HL-60 (cell line): ENCODE measurements around the gene IHH.

Experiments used
- DNase-seq, 2 experiments: peaks; one replicate each; pipeline ENCODE4 v3.0.0-alpha.2; 2010 to 2020; ENCODE audit warnings: low read depth in 1 of 2, low spot score in 1 of 2
- H3K27ac ChIP-seq: fragments of 250-450 bp; sonication (Bioruptor Pico); replicated peaks from 2 replicates; pipeline ENCODE4 v1.5.1; 2020; ENCODE audit warnings: mild to moderate bottlenecking, moderate library complexity
- H3K27me3 ChIP-seq: fragments of 250-450 bp; sonication (Bioruptor Pico); 2 replicates; pipeline ENCODE4 v1.5.1; 2021; ENCODE audit warnings: mild to moderate bottlenecking, moderate library complexity; ENCODE audit not compliant: insufficient read depth, poor library complexity, severe bottlenecking
- H3K4me3 ChIP-seq: replicated peaks from 2 replicates; pipeline ENCODE4 v1.5.1; 2011; ENCODE audit warnings: mild to moderate bottlenecking, control low read depth, low read length; ENCODE audit not compliant: insufficient read depth
- GABPA ChIP-seq: IDR thresholded peaks from 2 replicates; pipeline ENCODE4 v1.6.1; 2012; ENCODE audit warnings: low read depth
- POLR2AphosphoS5 ChIP-seq: IDR thresholded peaks from 2 replicates; pipeline ENCODE4 v1.6.1; 2012; ENCODE audit warnings: low read depth
- REST ChIP-seq: IDR thresholded peaks from 2 replicates; pipeline ENCODE4 v1.6.1; 2012; ENCODE audit warnings: low read depth; ENCODE audit not compliant: insufficient replicate concordance
- SPI1 ChIP-seq: IDR thresholded peaks from 2 replicates; pipeline ENCODE4 v1.6.1; 2012; ENCODE audit warnings: low read depth, mild to moderate bottlenecking, borderline replicate concordance
- TF ChIP-seq, protein P1 (sequence below): IDR thresholded peaks from one replicate; pipeline ENCODE4 v1.5.1; 2011; ENCODE audit warnings: low read length, control low read depth, inconsistent platforms; ENCODE audit not compliant: insufficient read depth

IHH gene

GRCh38 chr2:219073413-219074129 is 12.8 kb upstream of the IHH start:
- H3K27me3 ChIP-seq = no peaks in the 10 kb centered on the region
- H3K27ac ChIP-seq = no peak overlapping the region
- TF ChIP-seq, protein P1, sequence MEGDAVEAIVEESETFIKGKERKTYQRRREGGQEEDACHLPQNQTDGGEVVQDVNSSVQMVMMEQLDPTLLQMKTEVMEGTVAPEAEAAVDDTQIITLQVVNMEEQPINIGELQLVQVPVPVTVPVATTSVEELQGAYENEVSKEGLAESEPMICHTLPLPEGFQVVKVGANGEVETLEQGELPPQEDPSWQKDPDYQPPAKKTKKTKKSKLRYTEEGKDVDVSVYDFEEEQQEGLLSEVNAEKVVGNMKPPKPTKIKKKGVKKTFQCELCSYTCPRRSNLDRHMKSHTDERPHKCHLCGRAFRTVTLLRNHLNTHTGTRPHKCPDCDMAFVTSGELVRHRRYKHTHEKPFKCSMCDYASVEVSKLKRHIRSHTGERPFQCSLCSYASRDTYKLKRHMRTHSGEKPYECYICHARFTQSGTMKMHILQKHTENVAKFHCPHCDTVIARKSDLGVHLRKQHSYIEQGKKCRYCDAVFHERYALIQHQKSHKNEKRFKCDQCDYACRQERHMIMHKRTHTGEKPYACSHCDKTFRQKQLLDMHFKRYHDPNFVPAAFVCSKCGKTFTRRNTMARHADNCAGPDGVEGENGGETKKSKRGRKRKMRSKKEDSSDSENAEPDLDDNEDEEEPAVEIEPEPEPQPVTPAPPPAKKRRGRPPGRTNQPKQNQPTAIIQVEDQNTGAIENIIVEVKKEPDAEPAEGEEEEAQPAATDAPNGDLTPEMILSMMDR = peak; percentile 70
- no peak for TF ChIP-seq GABPA
- H3K4me3 ChIP-seq = no peak overlapping the region
- DNase-seq = peak; percentile 61 to 70

DNA sequence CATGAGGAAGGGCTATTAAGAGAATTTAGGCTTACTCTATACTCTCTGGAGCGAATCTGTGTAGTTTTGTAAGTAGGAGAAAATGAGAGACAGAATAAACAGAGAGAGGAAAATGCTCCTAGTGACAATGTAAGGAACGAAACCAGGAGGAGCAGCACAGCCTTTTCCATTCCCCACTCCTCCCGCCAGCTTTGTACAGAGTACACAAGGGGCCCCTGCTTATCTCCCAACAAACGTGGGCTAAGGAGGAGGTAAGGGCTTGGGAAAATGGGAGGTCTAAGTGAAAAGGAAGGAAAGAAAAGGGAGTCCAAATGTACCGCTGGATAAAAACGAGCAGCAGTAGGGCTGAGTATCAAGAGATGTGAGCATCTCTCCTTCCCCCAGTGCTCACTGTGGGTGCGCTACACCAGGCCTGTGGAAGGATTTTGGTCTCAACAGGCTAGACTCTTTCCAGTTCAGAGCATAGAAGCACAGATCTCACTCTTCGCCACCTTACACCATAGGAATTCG is 12.1 kb upstream of the IHH start:
- no peak overlapping the region for H3K4me3 ChIP-seq
- no peak for DNase-seq

GRCh38 chr2:219071131-219071816 is 10.6 kb upstream of the IHH start:
- Histone ChIP-seq H3K27ac (no peak overlapping the region), H3K4me3 (no peak overlapping the region)

More for the DNA sequence above, 12.1 kb upstream of the IHH start:
- no peak overlapping the region for H3K27ac ChIP-seq
- TF ChIP-seq GABPA (no peak), REST (no peak), POLR2AphosphoS5 (no peak), SPI1 (no peak)
- TF ChIP-seq, protein P1 = no peak
- no peaks in the 10 kb centered on the region for H3K27me3 ChIP-seq

More at GRCh38 chr2:219071131-219071816, 10.6 kb upstream of the IHH start:
- no peak for DNase-seq
- H3K27me3 ChIP-seq = no peaks in the 10 kb centered on the region
- TF ChIP-seq SPI1 (no peak), GABPA (no peak), REST (no peak), POLR2AphosphoS5 (no peak)
- TF ChIP-seq, protein P1 = no peak
